Suppressor macrophage treated with lipopolysaccharide for 1 hour (primary cell): ENCODE results near the gene SLC16A1.
"Not testable (repeated sequence)": the region's sequence is repeated elsewhere in the genome, so short reads cannot be mapped to it uniquely, and the experiment has no call there.

Experiments used
- DNase-seq, 3 donors: peaks; one replicate each; pipeline ENCODE4 v3.0.0-alpha.2; 2020 to 2022

Gene SLC16A1

DNA sequence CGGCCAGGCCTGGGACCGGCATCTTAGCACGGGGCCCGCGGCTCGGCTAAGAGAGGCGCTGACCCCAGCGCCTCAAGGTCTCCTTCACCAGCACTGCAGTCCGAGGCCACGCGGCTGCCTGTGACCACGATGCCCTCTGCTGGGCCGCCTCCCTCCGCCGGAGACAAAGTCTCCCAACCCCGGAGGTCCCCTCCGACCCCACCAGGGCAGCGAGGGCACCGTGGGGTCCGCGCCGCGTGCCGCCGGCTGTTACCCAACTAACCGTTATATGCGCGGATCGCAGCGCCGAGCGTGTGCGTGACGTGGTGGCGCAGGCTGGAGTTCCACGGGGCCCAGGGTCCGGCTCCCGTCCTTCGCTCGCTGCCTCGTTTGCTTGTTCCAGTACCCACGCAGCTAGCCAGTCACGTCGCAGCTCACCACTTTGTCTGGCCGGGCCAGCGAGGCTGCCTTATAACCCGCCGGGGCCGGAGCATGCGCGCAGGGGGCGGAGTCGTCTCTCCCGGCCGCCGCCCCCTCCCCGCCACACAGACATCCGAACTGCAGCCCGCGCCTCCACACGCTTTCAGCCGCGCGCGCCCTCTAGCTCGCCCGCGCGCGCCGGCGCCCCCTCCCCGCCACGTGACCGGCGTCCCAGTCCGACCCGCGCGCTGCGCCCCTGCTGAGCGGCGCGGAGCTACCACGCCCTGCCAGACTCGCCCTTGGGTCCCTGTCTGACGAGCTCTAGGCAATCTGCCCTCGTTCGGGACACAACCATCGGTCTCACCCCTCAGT lies at the start of gene SLC16A1:
SLC16A1 (minus strand) TSS at position 424 of the 771 bp plus-strand sequence. CDS start 26,888 bp downstream, outside the sequence.
- peak; percentile 94 to 98 (median 97) for DNase-seq

DNA sequence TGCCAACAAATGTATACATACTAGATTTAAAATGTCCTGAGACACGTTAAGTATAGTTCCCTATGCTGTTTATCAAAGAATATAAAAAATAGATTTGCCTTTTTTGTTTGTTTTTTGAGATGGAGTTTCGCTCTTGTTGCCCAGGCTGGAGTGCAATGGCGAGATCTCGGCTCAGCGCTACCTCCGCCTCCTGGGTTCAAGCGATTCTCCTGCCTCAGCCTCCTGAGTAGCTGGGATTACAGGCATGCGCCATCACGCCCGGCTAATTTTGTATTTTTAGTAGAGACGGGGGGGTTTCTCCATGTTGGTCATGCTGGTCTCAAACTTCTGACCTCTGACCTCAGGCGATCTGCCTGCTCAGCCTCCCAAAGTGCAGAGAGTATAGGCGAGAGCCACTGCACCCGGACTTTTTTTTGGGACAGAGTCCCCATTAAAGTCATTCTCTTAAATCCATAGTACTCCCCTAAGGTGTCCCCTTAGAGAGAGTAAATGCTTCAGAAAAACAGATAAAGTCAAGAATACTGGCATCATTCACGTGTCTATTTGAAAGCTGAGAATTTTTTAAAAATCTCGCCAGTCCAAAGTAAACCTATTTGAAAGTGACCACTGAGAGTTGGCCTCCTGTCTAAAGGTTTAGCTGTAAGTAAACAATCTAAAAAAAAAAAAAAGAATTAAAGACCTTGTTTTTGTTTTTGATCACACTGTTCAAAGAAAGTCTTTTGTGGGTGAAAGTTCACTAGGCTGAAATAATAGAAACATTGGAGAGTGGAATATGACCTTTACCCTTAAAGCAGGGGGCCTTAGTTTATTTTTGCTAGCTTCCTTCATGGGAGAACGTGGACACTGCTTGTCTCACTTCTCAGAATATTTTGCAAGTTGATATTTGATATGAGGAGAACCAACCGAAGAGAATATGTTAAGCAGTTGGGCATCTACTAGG lies 48.0 kb upstream of the SLC16A1 start:
- DNase-seq, result no peak

DNA sequence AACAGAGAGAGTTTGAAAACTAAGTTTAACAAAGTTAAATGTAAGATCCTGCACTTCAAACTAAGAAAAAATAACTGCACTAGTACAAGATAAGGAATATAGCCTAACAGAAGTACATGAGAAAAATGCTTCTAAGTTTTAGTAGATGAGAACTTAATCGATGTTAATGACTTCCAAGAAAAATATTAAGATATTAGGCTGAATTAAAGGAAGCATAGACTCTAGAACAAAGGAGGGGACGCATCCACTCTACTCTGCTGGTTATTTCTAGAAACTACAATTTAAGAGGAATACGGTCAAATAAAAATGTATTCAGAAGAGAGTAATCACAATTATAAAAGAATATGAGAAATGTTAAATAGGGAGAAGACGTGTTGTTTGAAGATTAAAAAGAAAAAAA lies 46.3 kb upstream of the SLC16A1 start:
- no peak for DNase-seq

- peak in 2 of 3 donors; percentile 10 to 34 for DNase-seq
Measured at GRCh38 chr1:112998592-112999235, 42.7 kb upstream of the SLC16A1 start.

GRCh38 chr1:112997781-112998180 lies 41.8 kb upstream of the SLC16A1 start:
- no peak for DNase-seq

DNA sequence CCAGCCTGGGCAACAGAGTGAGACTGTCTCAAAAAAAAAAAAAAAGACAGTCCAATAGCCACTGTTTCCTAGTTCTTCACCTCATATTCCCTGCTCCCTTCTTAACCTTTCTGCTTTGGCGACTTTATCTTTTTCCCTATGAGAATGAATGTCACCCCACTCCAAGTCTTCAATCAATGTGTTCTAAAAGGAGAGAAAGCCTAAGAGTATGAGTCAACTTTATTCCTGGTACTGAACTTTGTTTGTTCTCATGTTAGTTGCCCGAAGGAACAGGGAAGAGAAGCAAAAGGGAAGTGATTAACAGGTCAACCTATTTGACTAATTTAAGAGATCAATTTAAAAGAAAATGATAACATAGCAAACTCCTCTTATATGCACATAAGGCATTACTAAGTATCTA lies 39.9 kb upstream of the SLC16A1 start:
- DNase-seq, result no peak

DNA sequence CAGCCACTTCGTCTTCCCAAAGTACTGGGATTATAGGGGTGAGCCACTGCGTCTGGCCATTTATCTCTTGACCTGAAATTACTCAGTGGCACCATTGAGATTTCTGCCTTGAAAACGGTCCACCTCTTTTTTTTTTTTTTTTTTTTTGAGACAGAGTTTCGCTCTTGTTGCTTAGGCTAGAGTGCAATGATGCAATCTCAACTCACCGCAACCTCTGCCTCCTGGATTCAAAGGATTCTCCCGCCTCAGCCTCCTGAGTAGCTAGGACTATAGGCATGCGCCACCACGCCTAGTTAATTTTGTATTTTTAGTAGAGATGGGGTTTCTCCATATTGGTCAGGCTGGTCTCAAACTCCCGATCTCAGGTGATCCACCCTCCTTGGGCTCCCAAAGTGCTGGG lies 39.0 kb upstream of the SLC16A1 start:
- not testable (repeated sequence) for DNase-seq

DNA sequence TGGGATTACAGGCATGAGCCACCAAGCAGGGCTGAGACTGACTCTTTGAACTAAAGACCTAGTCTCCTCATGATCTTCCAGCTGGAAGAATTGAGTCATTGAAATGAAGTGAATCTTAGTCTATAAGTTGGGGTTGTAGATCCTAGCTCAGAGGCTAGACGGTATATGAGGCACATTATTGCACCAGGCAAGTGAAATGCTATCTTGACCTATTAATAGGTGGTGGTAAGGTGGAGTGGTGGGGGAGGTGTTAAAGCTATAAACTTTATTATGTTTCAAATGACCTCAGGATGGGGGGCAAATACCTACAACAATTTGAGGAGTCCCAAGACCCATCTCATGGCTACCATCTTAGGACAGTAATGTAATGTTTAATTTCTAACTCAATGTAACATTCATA lies 36.8 kb upstream of the SLC16A1 start:
- no peak for DNase-seq

- DNase-seq, result peak; percentile 44 to 59 (median 50)
Measured at GRCh38 chr1:112991402-112992120, 35.6 kb upstream of the SLC16A1 start.

GRCh38 chr1:112990271-112990670 lies 34.3 kb upstream of the SLC16A1 start:
- DNase-seq, result no peak

GRCh38 chr1:112988367-112988766 lies 32.4 kb upstream of the SLC16A1 start:
- DNase-seq, result no peak

GRCh38 chr1:112985123-112985522 lies 29.1 kb upstream of the SLC16A1 start:
- no peak for DNase-seq

DNA sequence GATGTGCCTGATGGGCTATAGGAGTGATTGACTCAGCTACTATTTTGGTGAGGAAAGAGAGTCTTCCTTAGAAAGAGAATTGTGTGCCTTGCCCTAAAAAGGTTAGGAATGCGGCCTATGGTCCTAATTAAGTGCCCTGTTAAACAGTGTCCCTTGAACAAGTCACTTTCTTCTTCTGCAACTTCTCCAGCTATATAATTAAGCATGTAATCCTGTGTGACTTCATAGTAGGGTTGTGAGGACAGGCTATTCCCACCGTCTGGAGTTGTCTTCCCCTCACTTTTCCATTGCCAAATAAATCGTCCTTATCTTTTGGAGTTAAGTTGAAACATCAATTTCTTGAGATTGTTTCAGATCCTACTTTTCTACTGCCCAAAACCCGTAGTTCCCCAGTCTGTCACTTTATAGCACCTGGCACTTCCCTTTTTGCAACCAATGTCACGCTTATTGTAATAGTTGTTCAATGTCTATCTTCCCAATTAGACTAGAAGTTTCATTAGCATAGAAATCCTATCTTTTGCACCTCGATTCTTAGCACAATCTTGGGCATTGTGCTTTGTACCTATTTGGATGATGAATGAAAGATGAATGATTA lies 27.6 kb upstream of the SLC16A1 start:
- DNase-seq, result peak in 1 of 3 donors; percentile 22

GRCh38 chr1:112982853-112983536 lies 27.0 kb upstream of the SLC16A1 start:
- peak; percentile 60 to 65 (median 63) for DNase-seq

GRCh38 chr1:112982328-112982727 lies 26.3 kb upstream of the SLC16A1 start:
- no peak for DNase-seq

DNA sequence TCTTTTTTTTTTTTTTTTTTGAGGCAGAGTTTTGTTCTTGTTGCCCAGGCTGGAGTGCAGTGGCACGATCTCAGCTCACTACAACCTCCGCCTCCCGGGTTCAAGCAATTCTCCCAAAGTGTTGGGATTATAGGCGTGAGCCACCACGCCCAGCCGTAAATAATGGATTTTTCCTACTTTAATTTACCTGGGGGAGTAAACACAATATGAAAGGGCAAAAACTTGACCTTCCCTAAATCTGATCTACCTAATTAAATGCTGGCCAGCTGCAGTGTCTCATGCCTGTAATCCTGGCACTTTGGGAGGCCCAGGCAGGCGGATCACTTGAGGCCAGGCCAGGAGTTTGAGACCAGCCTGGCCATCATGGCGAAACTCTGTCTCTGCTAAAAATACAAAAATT lies 25.8 kb upstream of the SLC16A1 start:
- not testable (repeated sequence) for DNase-seq

- peak in 2 of 3 donors; percentile 57 to 62 for DNase-seq
Measured at GRCh38 chr1:112981426-112981825, 25.4 kb upstream of the SLC16A1 start.

GRCh38 chr1:112975336-112975735 lies 19.3 kb upstream of the SLC16A1 start:
- DNase-seq, result no peak

DNA sequence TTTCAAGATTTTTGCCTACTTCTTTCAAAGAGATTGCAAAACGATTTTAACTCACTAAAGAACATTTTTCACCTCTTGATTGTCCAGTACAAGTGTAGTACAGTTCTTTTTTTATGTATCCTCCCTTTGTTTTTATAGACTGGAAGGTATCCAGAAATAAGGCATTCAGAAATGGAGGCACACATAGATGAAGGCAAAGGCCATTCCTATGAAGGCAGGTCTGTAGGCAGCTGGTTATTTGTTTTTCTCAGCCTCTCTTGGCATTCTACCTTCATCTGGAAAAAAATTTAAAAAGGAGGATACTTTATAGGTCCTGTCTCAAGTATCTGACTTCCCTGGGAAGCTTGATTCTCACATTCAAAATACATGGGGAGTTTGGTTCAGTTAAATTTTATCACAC lies 18.6 kb upstream of the SLC16A1 start:
- no peak for DNase-seq

DNA sequence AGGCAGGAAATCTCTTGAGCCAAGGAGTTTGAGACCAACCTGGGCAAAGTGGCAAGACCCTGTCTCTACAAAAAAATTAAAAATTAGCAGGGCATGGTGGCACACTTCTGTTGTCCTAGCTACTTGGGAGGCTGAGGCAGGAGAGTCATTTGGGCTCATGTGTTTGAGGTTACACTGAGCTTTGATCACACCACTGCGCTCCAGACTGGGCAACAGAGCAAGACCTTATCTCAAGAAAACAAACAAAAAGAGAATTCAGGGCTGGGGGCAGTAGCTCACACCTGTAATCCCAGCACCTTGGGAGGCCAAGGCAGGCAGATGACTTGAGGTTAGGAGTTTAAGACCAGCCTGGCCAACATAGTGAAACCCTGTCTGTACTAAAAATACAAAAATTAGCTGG lies 17.8 kb upstream of the SLC16A1 start:
- no peak for DNase-seq

DNA sequence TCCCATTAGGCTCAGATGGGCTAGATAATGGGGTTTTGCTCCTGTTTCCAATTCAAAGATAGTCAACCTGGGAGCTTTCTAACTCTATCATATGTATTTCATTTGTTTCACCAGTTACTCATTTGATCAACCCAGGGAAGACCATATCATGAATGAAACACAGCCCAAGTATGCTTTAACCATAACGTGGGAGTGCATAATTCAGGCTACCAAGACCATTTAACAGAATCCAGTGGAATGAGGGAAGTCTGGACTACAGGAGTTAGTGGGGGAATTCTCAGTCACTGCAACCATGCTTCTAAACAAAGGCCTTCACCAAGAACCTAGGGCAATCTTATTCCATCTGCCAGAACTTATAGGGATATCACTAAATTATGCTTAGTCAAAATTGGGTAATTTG lies 15.0 kb upstream of the SLC16A1 start:
- DNase-seq, result no peak

DNA sequence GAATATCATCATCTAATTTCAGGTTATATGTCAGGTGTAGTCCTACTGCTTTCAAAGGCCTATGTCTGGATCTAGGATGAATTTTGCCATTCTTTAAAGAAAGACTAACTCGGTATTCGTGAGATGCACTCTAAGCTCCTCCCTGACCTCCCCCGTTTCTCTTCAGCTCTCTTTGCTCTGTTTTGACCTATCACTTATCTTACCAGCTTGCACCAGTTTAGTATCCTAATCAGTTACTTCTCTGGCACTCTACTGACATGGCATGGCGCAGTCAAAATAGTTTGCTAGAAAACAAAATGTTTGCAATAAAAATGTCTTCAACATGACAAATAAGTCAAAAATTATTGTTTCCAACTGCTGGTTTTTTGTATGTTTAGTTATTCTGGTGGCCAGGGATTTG lies 8.4 kb upstream of the SLC16A1 start:
- DNase-seq, result no peak
